Measurements from ENCODE around the gene SEC23A. TPM values are rescaled to one million over a fixed set of nuclear protein-coding genes. Genes with fewer than 3 reads are reported as not detected.

Gene SEC23A
- total RNA-seq, 1 experiment from 2014 or later, result 82.4 TPM

- DNase-seq (ENCODE audit: unreplicated experiment), result no peak
- ChIA-PET POLR2A (no interaction called here), CTCF (interaction anchor here (0.6 to 0.9 kb wide), 5 partner anchors 34 to 1827 kb away, joined by 3 to 6 read pairs (median 3); no protein-coding TSS in a partner anchor)
- peaks cover 8% of the 10 kb centered on the region for H3K27me3 Mint-ChIP-seq (ENCODE audit: insufficient read depth, unreplicated experiment)
- no peak overlapping the region for H3K27ac Mint-ChIP-seq (ENCODE audit: low read depth, unreplicated experiment)
- peaks cover 11% of the 10 kb centered on the region for H3K9me3 Mint-ChIP-seq (ENCODE audit: unreplicated experiment)
- no peaks in the 10 kb centered on the region for H3K36me3 Mint-ChIP-seq (ENCODE audit: insufficient read depth, unreplicated experiment)
- TF ChIP-seq CTCF (IDR thresholded peaks at IDR 0.05; ENCODE audit: unreplicated experiment), result no peak
- no TSS peak for BruUV-seq (replicated peaks)
- intact Hi-C loops (cut with micrococcal nuclease), result no loop called here
- no peak overlapping the region for H3K4me3 Mint-ChIP-seq (ENCODE audit: unreplicated experiment)
- no peaks in the 10 kb centered on the region for H3K4me1 Mint-ChIP-seq (ENCODE audit: insufficient read depth, unreplicated experiment)
Measured at GRCh38 chr14:38982837-38983236, 120.2 kb downstream of the SEC23A start.

GRCh38 chr14:38982278-38982677 lies 120.8 kb downstream of the SEC23A start:
- no TSS peak for BruUV-seq (replicated peaks)
- Mint-ChIP-seq H3K36me3 (ENCODE audit: insufficient read depth, unreplicated experiment) (no peaks in the 10 kb centered on the region), H3K9me3 (ENCODE audit: unreplicated experiment) (peaks cover 13% of the 10 kb centered on the region), H3K27me3 (ENCODE audit: insufficient read depth, unreplicated experiment) (peaks cover 14% of the 10 kb centered on the region), H3K4me3 (ENCODE audit: unreplicated experiment) (no peak overlapping the region), H3K27ac (ENCODE audit: low read depth, unreplicated experiment) (no peak overlapping the region), H3K4me1 (ENCODE audit: insufficient read depth, unreplicated experiment) (no peaks in the 10 kb centered on the region)
- intact Hi-C loops (cut with micrococcal nuclease), result no loop called here
- DNase-seq (ENCODE audit: unreplicated experiment), result no peak
- no peak for TF ChIP-seq CTCF (IDR thresholded peaks at IDR 0.05; ENCODE audit: unreplicated experiment)
- POLR2A ChIA-PET, result no interaction called here
- CTCF ChIA-PET, result interaction anchor here (0.6 to 0.9 kb wide), 2 partner anchors 115 to 419 kb away, joined by 3 read pairs; no protein-coding TSS in a partner anchor

Other genes starting within 250 kb of the SEC23A start
- gene GEMIN2, start 11.1 kb upstream of the SEC23A start, total RNA-seq (2022), result 21.2 and 23.4 TPM in 2 replicates
- gene TRAPPC6B, start 67.1 kb upstream of the SEC23A start, total RNA-seq (2022), result 35.2 and 38.2 TPM in 2 replicates
- gene PNN, start 72.0 kb upstream of the SEC23A start, total RNA-seq (2022), result 82.6 and 96.7 TPM in 2 replicates
- 63.2 and 72.9 TPM in 2 replicates for gene MIA2, start 130.7 kb upstream of the SEC23A start, total RNA-seq (2022)